AG09309 (cell line): ENCODE data around the gene DISC1.

Experiments
- DNase-seq: peaks from one replicate; pipeline ENCODE4 v3.0.0-alpha.2; 2010; ENCODE audit warnings: low read depth
- H3K4me3 ChIP-seq: 2 replicates; pipeline ENCODE4 v1.5.1; 2011; ENCODE audit warnings: mild to moderate bottlenecking, low read depth, low read length, moderate library complexity; ENCODE audit not compliant: control insufficient read depth
- CTCF ChIP-seq: IDR thresholded peaks from 2 replicates; pipeline ENCODE4 v1.5.1; 2011; ENCODE audit warnings: mild to moderate bottlenecking, low read depth, low read length, inconsistent platforms; ENCODE audit not compliant: insufficient read depth, control insufficient read depth; ENCODE audit errors: missing control alignments

DISC1 gene

GRCh38 chr1:231670755-231671154 is 44.2 kb downstream of the DISC1 start:
- DNase-seq, result no peak
- no peak for TF ChIP-seq CTCF
- no peak overlapping the region for H3K4me3 ChIP-seq

- DNase-seq, result no peak
- no peak overlapping the region for H3K4me3 ChIP-seq
- no peak for TF ChIP-seq CTCF
Observed at GRCh38 chr1:231674575-231674974, 48.0 kb downstream of the DISC1 start.

DNA sequence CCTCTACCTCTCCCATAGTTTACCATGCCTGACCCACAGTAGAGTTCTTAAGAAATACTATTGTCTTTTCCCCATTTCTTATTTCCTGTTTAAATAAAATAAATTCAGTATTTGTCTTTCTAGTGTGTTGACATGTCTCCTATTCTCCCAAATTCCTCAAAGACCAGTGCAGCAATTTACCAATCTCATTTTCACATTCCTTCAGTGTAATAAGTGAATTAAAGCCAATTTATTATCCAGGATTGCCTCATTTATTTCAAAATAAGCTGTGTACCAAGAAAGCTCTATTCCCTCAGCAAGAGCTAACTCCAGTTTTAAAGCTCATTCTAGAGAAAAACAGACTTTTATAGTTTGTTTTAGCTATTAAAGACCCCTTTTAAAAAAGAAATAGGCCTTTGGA is 49.9 kb downstream of the DISC1 start:
- TF ChIP-seq CTCF, result no peak
- H3K4me3 ChIP-seq, result no peak overlapping the region

DNA sequence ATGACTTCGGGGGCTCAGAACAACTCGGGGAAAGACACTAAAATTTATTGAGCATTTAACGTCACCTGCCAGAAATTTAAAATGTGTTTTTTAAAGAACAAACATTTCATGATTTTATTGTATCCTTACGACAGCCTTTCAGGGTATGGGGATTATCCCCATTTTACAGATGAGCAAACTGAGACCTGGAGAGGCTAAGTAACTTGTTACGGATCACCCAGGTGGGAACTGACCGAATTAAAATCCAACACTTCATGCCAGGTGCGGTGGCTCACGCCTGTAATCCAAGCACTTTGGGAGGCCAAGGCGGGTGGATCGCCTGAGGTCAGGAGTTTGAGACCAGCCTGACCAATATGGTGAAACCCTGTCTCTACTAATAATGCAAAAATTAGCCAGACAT is 50.9 kb downstream of the DISC1 start:
- no peak for DNase-seq
- TF ChIP-seq CTCF, result no peak
- no peak overlapping the region for H3K4me3 ChIP-seq

More for the DNA sequence above, 49.9 kb downstream of the DISC1 start:
- DNase-seq, result no peak

DNA sequence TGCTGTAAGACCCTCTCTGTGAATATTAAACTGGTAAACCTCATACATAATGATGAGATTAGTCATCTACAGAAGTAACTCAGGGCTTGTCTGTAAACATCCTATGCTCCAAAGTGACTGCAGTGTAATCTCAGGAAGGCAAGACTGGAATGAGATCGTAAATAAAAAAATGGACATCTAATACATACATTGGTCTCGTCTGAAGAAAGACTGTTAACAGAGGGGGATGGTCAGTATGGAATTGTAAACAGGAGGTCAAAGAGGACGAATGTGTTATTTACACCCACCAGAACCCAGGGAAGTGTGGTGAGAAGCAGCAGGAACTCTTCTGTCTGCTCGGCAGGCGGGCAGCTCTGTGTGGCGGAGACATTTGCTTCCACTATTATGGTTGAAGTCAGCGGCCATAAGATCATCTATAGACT is 51.4 kb downstream of the DISC1 start:
- DNase-seq, result no peak
- H3K4me3 ChIP-seq, result no peak overlapping the region
- TF ChIP-seq CTCF, result no peak

- no peak for TF ChIP-seq CTCF
- no peak for DNase-seq
- no peak overlapping the region for H3K4me3 ChIP-seq
Observed at GRCh38 chr1:231679109-231679508, 52.5 kb downstream of the DISC1 start.

- H3K4me3 ChIP-seq, result no peak overlapping the region
- no peak for DNase-seq
- no peak for TF ChIP-seq CTCF
Observed at GRCh38 chr1:231681006-231681405, 54.4 kb downstream of the DISC1 start.
